ENCODE results near the gene RAD1.
"Not testable (repeated sequence)": the region's sequence is repeated elsewhere in the genome, so short reads cannot be mapped to it uniquely, and the experiment has no call there.

The RAD1 gene

GRCh38 chr5:34915139-34915855 is at the start of gene RAD1, which contains the start of gene BRIX1:
Gene RAD1 (minus strand): TSS chr5:34915504. CDS start chr5:34914892, 612 bp downstream.
Gene BRIX1 (plus strand): TSS chr5:34915711. CDS start chr5:34915739, 28 bp downstream.
- peak; percentile 86 to 87 for DNase-seq (ENCODE audit: low read depth in 2 of 2)

DNA sequence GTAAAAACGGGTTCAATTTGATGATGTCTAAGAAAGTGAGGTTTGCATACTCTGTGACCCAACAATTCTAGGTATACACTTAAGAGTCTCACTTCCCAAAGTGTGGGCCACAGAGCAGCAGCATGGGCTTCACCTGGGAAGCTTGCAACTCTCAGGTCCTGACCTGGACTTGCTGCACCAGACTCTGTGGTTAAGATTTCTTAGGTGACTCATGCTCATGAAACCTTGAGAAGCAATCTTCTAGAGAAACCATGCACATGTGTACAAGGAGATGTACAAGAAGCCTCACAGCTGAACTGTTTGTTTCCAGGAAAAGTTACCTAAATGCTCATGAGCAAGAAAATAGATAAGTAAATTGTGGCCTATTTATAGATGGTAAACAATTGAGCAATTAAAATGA is 44.0 kb upstream of the RAD1 start:
- no peak for DNase-seq (ENCODE audit: low read depth in 2 of 2)

DNA sequence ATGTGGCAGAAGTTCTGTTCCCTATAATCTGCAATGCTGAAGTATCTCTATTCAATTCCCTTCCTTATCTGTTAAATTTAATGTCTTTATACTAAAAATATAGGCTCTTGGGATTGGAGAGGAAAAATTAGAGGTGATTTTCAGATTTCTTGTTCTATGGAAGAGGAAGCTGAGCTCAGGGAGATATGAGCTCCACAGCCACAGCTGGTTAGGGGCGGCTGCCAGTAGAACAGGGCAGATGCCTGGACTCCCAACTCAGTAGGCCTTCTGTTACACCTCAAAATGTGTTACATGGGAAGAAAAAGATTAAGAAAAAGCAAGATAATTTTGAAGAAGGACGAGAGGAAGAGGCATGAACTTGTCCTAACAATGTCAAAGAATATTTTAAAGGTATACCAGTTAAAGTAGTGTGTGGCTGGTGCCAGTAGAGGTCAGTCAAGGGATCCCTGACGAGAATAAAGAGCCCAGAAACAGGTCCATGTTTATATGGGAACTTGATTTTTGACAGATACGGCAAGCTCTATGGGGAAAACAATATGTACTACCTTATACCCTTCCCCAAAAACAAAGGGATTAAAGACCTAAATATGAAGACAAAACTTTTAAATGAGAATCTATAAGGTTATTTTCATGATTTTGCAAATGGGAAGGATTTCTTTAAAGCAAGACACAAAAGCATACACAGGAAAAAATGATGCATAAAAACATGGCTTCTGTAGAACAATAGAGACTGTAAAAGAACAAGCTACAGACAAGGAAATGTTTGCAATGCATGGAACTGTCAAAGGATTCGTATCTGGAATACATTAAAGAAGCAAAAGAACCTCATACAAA is 42.8 kb upstream of the RAD1 start:
- no peak for DNase-seq (ENCODE audit: low read depth in 2 of 2)

- no peak for DNase-seq (ENCODE audit: low read depth in 2 of 2)
Measured at GRCh38 chr5:34957321-34957720, 42.0 kb upstream of the RAD1 start.

- no peak for DNase-seq (ENCODE audit: low read depth in 2 of 2)
Measured at GRCh38 chr5:34944460-34945047, 29.2 kb upstream of the RAD1 start.

- DNase-seq (ENCODE audit: low read depth in 2 of 2), result no peak
Measured at GRCh38 chr5:34944044-34944443, 28.7 kb upstream of the RAD1 start.

DNA sequence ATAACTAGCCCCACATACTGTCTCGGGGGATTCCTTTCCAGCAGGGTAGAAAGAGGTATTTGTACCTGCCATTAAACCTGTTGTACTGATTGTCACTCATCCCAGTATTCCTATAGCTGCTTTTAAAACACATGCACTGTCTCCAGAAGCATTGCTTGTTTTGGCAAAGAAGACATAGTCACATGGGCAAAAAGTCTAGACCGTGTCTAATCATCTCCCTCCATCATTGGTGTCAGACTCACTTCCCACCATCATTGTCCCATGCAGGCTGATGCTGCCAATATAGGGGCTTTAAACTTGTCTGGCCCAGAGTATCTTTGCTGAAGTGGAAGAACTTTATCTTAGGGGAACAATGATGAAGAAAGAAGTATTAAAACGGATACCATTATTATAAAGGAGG is 26.6 kb upstream of the RAD1 start:
- no peak for DNase-seq (ENCODE audit: low read depth in 2 of 2)

- no peak for DNase-seq (ENCODE audit: low read depth in 2 of 2)
Measured at GRCh38 chr5:34932947-34933346, 17.6 kb upstream of the RAD1 start.

- no peak for DNase-seq (ENCODE audit: low read depth in 2 of 2)
Measured at GRCh38 chr5:34930870-34931269, 15.6 kb upstream of the RAD1 start.

DNA sequence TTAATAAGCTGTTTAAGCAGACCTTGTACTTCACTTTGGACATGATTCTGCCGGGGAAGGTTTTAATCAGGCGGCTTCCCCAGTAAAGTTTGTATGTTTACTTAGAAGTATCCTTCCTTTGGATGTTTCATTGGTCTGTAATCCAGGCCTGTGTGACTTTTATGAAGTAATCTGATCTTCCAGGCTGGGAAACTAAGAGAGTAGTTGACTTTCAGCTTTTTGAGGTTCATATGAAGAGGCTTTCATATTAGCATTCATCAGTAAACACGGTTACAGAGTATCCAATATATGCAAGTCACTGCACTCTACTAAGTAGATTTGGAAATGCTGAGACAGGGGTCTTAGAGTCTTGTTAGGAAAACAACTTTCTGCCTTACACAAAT is 15.1 kb upstream of the RAD1 start:
- no peak for DNase-seq (ENCODE audit: low read depth in 2 of 2)

DNA sequence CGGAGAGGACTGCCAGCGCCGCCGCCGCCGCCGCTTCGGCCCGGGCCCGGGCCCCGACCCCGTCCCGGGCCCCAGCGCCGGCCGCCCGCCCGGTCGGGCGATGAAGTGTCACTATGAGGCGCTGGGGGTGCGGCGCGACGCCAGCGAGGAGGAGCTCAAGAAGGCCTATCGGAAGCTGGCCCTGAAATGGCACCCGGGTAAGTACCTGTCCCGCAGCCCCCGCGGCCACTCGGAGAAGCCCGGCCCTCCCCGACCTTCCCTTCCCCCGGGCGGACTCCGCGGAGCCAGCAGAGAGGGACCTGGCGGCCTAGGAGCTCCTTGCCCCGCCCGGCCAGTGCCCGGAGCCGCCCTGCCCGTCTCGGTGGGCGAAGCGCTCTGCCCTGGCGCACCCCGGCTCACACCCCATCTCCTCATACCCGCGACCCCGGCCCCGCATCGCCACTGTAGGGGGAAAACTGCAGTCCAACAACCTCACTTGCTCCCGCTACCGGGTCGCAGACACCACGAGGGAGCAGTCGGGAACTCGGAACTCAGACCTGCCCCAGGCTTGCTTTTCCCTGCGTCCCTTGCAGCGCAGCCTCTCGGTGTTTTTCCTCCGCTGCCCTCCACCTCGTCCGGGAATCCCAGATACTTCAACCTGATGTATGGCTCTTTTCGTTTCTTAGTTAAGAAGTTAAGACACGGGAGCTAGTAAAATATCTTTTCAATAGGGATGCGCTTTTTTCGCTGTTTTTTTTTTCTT is 14.6 kb upstream of the RAD1 start:
- DNase-seq (ENCODE audit: low read depth in 2 of 2), result peak; percentile 57 to 69

GRCh38 chr5:34929134-34929719 is 13.9 kb upstream of the RAD1 start, which contains the start of gene DNAJC21:
Gene DNAJC21 (plus strand): TSS chr5:34929559. CDS start chr5:34929820, 261 bp downstream.
- DNase-seq (ENCODE audit: low read depth in 2 of 2), result peak; percentile 98 to 99

DNA sequence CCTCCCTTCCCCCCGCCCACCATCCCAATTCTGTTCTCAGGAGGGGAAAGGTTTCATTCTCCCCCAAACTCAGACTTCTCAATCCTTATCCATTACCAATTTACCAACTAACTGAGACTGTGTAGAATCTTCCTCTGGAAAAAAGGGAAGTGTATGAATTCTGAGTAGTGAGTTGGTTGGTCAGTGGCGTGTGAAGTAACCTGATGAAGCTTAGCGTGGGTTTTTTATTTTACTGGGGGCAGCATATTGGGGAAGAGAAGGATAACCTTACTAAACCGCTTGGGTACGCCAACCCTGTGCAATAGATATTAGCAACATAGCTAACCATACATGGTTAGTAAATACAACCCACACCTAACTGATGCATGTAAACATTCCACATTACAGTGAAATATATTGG is 13.0 kb upstream of the RAD1 start:
- DNase-seq (ENCODE audit: low read depth in 2 of 2), result no peak

DNA sequence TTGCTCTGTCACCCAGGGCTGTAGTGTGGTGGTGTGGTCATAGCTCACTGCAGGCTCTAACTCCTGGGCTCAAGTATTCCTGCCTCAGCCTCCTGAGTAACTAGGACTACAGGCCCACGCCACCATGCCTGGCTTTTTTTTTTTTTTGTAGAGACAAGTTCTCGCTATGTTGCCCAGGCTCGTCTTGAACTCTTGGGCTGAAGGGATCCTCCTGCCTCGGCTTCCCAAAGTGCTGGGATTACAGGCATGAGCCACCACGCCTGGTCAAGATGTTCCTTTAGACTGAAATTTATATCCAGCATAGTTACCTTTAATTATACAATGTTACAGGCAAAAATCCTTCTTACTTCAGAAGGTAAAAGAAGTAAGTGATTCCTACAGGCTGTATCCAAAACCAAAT is 12.5 kb upstream of the RAD1 start:
- DNase-seq (ENCODE audit: low read depth in 2 of 2), result no peak

DNA sequence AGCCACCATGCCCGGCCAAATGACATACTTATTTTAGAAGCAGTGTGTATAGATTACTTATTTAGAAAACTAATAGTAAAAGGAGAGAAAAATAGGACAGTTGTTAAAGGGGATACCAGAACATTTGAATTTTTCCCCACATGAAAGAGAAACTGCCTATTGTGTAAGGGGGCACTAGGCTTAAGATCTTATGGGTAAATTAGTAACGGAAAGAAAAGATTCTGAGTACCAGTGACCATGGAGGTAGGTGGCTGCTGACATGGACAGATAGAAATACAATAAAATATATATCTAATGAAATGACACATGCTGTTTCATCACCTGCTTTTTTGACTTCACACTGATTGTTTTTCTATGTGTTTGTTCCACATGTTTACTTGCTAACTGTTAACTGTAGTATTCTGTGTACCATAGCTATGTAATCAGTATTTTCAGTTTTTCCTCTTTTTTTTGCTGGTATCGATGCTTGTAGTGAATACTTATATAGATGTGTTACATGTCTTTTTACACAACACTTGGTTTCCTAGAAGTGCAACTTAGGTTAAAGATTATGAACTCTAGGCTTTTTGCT is 11.1 kb upstream of the RAD1 start:
- DNase-seq (ENCODE audit: low read depth in 2 of 2), result no peak

GRCh38 chr5:34924462-34924765 is 9.1 kb upstream of the RAD1 start:
- DNase-seq (ENCODE audit: low read depth in 2 of 2), result no peak

DNA sequence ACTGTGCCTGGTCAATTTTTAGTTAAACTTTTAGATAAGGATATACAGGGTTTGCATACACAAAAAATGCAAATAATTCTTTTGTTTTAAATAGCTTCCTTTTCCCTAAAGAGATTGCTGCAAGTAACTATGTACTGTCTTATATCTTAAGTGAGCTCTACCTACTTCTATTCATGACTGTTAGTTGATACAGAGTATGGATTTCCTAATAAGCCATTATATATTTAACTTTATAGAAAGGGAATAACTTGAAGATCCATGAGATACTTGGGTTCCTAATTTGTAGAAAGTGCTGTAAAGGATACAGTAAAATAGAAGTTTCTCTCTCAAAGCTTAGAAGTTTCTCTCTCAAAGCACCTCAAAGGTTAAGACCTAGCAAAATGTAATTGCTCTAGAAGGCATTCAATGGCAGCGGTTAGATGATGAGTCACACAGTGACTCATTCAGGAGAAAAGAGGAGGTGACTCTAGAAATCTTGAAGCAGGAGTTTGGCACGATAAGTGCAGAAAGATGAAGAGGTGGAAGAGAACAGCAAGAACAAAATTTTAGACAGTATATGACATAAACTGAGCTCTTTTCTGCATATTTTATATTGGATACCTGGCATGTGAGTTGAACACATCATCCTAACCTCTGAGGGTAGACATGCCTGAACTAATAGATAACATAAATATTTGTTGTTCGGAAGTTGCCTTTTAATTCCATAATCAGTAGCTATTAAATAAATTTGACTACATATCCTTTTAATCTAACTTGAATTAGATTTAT is 8.6 kb upstream of the RAD1 start:
- peak in 1 of 2 donors; percentile 34 for DNase-seq (ENCODE audit: low read depth in 2 of 2)

DNA sequence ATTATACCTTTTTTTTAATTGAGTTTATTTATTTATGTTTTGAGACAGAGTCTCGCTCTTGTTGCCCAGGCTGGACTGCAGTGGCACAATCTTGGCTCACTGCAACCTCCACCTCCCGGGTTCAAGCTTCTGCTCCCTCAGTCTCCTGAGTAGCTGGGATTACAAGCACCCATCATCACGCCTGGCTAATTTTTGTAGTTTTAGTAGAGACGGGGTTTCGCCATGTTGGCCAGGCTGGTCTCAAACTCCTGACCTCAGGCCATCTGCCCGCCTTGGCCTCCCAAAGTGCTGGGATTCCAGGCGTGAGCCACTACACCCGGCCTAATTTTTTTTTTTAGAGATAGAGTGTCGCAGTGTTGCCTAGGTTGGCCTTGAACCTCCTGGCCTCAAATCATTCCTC is 8.0 kb upstream of the RAD1 start:
- DNase-seq (ENCODE audit: low read depth in 2 of 2), result not testable (repeated sequence)

DNA sequence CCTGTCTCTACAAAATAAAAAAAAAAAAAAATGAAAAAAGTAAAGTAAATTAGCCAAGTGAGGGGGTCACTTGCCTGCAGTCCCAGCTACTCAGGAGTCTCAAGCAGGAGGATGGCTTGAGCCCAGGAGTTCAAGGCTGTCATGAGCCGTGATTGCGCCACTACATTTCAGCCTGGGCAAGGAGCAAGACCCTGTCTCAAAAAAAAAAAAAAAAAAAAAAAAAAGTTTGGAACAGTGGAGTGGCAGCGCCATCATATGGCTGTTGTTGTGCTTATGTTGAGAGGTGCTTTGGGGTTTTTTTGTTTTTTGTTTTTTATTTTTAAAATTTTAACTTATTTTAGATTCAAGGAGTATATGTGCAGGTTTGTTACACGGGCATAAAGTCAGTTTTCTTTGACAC is 3.8 kb upstream of the RAD1 start:
- DNase-seq (ENCODE audit: low read depth in 2 of 2), result no peak

- DNase-seq (ENCODE audit: low read depth in 2 of 2), result no peak
Measured at GRCh38 chr5:34918025-34918424, 2.7 kb upstream of the RAD1 start.

GRCh38 chr5:34916518-34916917 is 1.2 kb upstream of the RAD1 start:
- no peak for DNase-seq (ENCODE audit: low read depth in 2 of 2)

Data from stimulated activated CD4-positive, alpha-beta T cell treated with anti-CD3 and anti-CD28 coated beads, Interleukin-1b, Interleukin-23, amount 100 ng/mL, for 4 hours (primary cell).